MV-4-11 (cell line): ENCODE data around the gene SMARCC2.
"Not testable (repeated sequence)": the region's sequence is repeated elsewhere in the genome, so short reads cannot be mapped to it uniquely, and the experiment has no call there.

Experiments used
- DNase-seq: peaks from one replicate; lab custom pipeline; 2025; lab: John Stamatoyannopoulos, UW

SMARCC2 gene

DNA sequence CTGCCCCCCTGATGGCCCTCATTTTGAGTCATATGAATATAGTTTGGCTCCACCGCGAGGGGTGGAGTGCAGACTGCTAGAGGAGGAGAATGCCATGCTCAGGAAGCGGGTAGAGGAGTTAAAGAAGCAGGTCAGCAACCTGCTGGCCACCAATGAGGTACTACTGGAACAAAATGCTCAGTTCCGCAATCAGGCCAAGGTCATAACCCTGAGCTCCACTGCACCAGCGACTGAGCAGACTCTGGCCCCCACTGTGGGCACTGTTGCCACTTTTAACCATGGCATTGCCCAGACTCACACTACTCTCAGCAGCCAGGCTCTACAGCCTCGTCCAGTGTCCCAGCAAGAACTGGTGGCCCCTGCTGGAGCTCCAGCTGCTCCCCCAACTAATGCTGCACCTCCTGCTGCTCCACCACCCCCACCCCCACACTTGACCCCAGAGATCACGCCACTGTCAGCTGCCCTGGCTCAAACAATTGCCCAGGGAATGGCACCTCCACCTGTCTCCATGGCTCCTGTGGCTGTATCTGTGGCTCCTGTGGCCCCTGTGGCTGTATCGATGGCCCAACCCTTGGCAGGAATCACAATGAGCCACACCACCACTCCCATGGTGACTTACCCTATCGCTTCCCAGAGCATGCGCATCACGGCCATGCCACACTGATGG, 67.9 kb downstream of the SMARCC2 start:
- DNase-seq = no peak

DNA sequence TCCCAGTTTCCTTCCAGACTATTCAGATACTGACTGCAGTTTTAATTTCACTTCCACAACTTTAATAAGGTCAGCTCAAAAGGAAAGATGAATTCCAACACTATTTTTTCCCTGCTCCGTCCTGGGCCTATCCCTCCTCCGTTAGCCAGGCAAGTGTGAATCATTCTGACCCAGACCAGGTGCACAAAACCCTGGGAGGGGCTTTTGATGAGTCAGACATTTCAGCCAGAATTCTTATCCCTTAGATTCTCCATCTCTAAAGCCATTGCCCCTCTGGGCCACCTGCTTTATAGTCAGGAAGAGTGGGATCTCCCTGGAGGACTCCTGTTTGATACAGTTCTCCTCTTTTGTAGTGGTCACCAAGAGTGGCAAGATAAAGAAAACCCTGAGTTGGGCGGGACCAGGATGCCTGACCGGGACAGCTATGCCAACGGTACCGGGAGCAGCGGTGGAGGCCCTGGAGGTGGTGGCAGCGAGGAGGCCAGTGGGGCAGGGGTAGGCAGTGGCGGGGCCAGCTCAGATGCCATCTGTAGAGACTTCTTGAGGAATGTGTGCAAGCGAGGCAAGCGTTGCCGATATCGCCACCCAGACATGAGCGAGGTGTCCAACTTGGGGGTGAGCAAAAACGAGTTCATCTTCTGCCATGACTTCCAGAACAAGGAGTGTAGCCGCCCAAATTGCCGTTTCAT, 69.0 kb downstream of the SMARCC2 start:
- DNase-seq = no peak

DNA sequence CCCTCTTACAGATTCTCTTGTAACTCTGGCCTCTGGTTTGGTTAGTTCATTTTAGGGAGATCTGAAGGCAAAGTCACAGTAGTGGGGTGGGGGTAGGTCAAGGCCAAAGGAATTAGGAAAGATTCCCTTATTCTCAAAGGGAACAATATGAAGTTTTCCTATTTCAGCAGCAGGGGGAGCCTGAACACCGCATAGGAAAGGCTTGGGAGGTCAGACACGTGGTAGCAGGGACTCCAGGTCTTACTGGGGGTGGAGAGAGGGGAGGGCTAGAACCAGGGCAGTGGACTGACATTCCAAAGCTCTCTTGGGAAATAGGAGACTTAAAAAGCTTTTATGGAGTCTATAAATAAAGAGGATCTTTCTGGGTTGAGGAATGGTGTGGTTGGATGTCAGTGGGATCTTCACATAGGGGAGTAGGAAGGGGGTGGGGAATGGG, 69.9 kb downstream of the SMARCC2 start:
- DNase-seq = peak; percentile 78

DNA sequence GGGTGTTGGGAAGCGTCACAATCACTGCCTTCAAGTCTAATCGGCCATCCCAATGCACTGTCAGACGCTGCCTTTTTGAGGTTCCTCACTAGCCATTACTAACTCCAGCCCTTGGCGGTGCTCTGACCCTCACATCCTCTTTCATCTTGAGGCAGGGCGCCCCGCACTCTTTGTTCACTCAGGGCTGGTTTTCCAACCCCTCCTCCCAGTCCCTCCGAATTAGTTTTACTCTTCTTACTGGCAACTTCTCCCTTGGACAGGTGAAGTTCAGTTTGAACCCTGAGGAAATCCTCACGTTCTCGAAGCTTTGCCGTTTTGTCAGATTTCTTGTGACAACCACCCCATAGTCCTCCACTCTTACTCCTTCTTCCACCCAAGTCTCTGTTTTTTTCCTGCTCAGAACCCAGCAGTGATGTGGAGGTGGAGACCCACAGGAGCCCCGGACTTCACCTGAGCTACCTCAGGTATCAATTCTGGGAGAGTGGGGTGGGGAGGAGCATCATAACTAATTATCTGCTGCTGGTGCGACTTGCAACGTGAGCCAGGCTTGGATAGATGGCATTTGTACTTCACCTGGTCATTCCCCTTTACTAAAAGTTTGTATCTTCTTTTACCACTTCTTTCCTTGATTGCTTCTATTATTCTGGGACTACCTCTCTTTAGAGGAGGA, 70.5 kb downstream of the SMARCC2 start:
- DNase-seq = peak; percentile 65

DNA sequence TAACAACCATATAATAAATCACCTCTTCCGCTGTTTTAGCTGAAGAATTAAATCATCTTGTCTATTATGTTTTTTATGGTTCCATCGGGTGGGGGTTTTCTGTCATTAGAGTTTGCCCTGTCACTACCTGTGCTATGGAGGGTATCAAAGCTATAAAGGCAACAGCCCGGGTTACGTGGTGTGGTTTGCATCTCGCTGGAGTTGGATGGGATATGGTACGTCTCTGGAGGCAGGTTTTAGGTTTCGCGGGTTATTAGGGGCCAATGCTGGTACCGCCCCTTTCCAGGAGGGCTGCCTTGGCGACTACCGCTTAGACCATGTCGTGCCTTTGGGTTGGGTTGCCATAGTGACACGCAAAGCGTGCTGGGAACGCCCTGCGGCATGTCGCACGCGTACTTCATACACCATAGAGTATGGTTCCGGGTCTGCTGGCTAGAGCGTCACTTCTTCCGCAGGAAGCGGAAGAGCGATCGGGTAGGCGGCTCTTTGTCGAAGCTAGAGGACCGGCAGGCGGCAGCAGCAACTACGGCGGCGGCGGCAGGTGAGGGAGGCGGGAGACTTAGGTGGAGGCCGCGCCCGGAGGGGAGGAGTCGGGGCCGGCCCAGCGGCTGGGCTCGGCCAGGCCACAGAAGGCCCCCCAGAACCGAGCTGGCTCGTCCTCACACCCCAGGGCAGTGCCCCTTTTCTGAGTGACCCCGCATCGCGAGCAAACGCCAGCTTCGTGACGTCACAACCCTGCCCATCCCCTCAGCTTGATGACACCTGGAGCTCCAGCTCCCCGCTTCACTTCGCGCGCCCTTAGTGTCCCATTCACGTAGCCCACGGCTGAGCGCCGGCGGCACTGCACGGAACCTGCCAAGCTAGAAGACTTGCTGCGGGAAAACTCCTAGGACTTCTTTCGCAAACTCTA, 71.2 kb downstream of the SMARCC2 start, which contains the start of gene ZC3H10:
TSS of gene ZC3H10 (plus strand) at position 489 of the 910 bp plus-strand sequence. CDS start 2,297 bp downstream, outside the sequence.
- peak; percentile 99 for DNase-seq

DNA sequence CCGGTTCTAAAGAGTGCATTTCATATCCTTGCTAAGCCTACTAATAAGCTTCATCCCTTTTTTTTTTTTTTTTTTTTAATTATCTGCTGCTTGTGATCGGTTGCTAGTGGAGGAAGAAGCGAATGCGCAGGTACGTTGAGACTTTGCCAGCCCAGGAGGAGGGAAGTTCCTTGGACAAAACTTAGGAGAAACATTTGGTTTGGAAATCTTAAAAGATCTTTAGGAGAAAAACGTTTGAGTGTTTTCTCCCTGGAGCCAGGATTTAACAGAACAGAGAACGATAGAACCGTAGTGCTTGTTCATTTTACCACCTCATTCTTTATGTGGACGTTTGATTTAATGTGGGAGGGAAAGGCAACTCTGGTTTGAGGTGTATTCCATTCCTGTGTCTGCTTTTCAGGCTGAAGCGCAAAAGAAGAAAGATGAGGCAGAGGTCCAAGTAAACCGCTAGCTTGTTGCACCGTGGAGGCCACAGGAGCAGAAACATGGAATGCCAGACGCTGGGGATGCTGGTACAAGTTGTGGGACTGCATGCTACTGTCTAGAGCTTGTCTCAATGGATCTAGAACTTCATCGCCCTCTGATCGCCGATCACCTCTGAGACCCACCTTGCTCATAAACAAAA, 72.1 kb downstream of the SMARCC2 start:
- DNase-seq = not testable (repeated sequence)

DNA sequence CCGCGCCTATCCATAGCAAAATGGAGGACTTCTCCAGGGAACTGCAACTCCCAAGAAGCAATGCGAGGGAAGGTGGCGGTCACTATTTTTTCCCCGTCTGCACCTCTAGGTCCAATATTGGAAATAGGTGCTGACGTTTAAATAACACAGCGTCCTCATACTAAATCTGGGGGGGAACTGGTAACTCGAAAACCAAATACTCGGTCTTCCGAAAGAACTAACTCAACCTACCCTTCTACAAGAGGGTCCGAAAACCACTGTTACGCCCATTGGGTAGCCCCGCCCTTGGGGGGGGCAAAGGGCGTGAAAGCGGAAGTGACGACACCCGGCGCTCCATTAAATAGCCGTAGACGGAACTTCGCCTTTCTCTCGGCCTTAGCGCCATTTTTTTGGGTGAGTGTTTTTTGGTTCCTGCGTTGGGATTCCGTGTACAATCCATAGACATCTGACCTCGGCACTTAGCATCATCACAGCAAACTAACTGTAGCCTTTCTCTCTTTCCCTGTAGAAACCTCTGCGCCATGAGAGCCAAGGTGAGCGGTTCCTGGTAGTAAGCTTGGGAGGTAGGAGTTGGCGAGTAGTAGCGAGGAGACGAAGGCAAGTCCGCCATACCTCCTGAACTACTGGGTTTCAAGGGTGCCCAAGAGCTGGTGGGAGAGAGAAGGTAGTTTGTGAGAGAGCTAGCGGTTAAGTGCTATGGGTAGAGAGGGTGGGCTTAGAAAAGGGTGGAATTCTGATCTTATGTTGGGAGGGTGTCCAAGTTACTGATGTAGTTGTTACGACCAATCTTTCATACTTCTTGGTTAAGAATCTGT, 72.8 kb downstream of the SMARCC2 start, which contains the start of gene RPL41:
TSS of gene RPL41 (plus strand) at position 367 of the 815 bp plus-strand sequence.
- peak; percentile 91 for DNase-seq

DNA sequence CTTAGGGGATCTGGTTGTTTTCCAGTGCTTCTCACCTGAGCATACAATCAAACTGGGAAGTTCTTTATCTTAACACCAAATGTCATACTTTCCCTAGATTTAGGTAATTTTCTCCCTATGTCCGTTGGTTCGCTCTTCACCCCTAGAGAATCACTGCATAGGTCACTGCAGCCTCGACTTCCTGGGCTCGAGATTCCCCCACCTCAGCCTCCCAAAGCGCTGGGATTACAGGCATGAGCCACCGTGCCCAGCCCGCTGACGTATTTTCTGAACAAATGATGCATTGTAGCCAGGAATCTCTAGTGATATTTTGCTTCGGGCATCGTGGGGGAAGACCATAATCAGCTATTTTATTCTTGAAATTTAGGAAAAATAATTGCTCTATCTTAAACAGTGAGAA, 74.0 kb downstream of the SMARCC2 start:
- no peak for DNase-seq

DNA sequence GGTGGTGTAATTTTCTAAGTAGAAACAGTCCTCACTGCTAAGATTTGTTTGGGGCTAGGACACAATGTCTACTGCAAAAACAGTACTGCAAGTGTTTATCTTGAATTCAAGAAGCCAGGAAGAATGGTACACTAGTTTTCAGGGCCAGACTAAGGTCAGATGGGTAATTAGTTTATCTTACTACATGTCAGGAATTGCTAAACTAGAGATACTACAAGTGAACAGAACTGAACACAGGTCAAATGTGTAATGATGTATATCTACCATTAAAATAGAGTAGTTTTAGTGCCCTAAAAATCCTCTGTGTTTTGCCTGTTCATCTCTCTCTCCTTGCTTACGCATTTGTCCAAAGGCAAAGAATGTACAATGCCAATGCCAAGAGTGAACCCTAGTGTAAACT, 75.2 kb downstream of the SMARCC2 start:
- DNase-seq = no peak
